Coronary artery (tissue), 2 donors: ENCODE data around the gene GRIK4.

Experiments used
- DNase-seq: peaks from one replicate; pipeline ENCODE4 v3.0.0-alpha.2; 2017; ENCODE audit warnings: low spot score
- H3K27ac ChIP-seq, 2 donors: fragments of 200-600 bp; sonication (generic); one replicate each; pipeline ENCODE4 v1.5.1; 2016 to 2019
- H3K4me3 ChIP-seq: fragments of 200-600 bp; sonication (generic); 2 replicates; pipeline ENCODE4 v1.5.1; 2016; ENCODE audit warnings: mild to moderate bottlenecking, moderate library complexity
- CTCF ChIP-seq: fragments of 200-600 bp; sonication (generic); IDR thresholded peaks from one replicate; pipeline ENCODE4 v1.5.1; 2019; ENCODE audit warnings: antibody characterized with exemption

GRIK4 gene

GRCh38 chr11:120634706-120635105, 123.2 kb downstream of the GRIK4 start:
- DNase-seq = no peak
- Histone ChIP-seq H3K27ac (no peak overlapping the region), H3K4me3 (no peak overlapping the region)
- no peak for TF ChIP-seq CTCF

- Histone ChIP-seq H3K4me3 (no peak overlapping the region), H3K27ac (no peak overlapping the region)
- TF ChIP-seq CTCF = no peak
- no peak for DNase-seq
These were observed 123.7 kb downstream of the GRIK4 start for GRCh38 chr11:120635136-120635810.

GRCh38 chr11:120637131-120637530, 125.6 kb downstream of the GRIK4 start:
- H3K27ac ChIP-seq = no peak overlapping the region
- no peak overlapping the region for H3K4me3 ChIP-seq
- TF ChIP-seq CTCF = no peak
- no peak for DNase-seq

- TF ChIP-seq CTCF = no peak
- Histone ChIP-seq H3K4me3 (no peak overlapping the region), H3K27ac (no peak overlapping the region)
- DNase-seq = no peak
These were observed 130.8 kb downstream of the GRIK4 start for GRCh38 chr11:120642196-120642894.

GRCh38 chr11:120643284-120643683, 131.7 kb downstream of the GRIK4 start:
- no peak for TF ChIP-seq CTCF
- Histone ChIP-seq H3K27ac (no peak overlapping the region), H3K4me3 (no peak overlapping the region)
- no peak for DNase-seq

GRCh38 chr11:120645639-120646038, 134.1 kb downstream of the GRIK4 start:
- no peak overlapping the region for H3K27ac ChIP-seq
- H3K4me3 ChIP-seq = peak overlapping the region; percentile 38
- DNase-seq = no peak
- TF ChIP-seq CTCF = no peak

GRCh38 chr11:120646206-120646605, 134.7 kb downstream of the GRIK4 start:
- Histone ChIP-seq H3K4me3 (no peak overlapping the region), H3K27ac (no peak overlapping the region)
- no peak for TF ChIP-seq CTCF
- no peak for DNase-seq
